Stimulated activated CD4-positive, alpha-beta T cell treated with anti-CD3 and anti-CD28 coated beads, Interleukin-4, amount 100 ng/mL, for 24 hours (primary cell): ENCODE results near the gene SLC31A1.
"Not testable (repeated sequence)": the region's sequence is repeated elsewhere in the genome, so short reads cannot be mapped to it uniquely, and the experiment has no call there.

Source experiments
- DNase-seq: peaks from one replicate; pipeline ENCODE4 v3.0.0-alpha.2; 2020

The SLC31A1 gene

GRCh38 chr9:113221800-113222481, 597 bp downstream of the SLC31A1 start:
- DNase-seq: no peak

- DNase-seq: no peak
Observed at GRCh38 chr9:113222482-113222841, 1.1 kb downstream of the SLC31A1 start.

- DNase-seq: no peak
Observed at GRCh38 chr9:113223963-113224362, 2.6 kb downstream of the SLC31A1 start.

- DNase-seq: no peak
Observed at GRCh38 chr9:113227436-113227835, 6.1 kb downstream of the SLC31A1 start.

GRCh38 chr9:113228130-113228665, 6.9 kb downstream of the SLC31A1 start:
- DNase-seq: no peak

- no peak for DNase-seq
Observed at GRCh38 chr9:113231701-113232100, 10.4 kb downstream of the SLC31A1 start.

GRCh38 chr9:113235701-113236255, 14.4 kb downstream of the SLC31A1 start:
- not testable (repeated sequence) for DNase-seq

- DNase-seq: no peak
Observed at GRCh38 chr9:113237026-113237425, 15.7 kb downstream of the SLC31A1 start.

- no peak for DNase-seq
Observed at GRCh38 chr9:113238202-113238858, 17.0 kb downstream of the SLC31A1 start.

- no peak for DNase-seq
Observed at GRCh38 chr9:113238859-113239232, 17.5 kb downstream of the SLC31A1 start.

- DNase-seq: no peak
Observed at GRCh38 chr9:113241161-113241560, 19.8 kb downstream of the SLC31A1 start.

GRCh38 chr9:113244556-113244955, 23.2 kb downstream of the SLC31A1 start:
- DNase-seq: no peak

- no peak for DNase-seq
Observed at GRCh38 chr9:113245894-113246293, 24.6 kb downstream of the SLC31A1 start.

- no peak for DNase-seq
Observed at GRCh38 chr9:113246928-113247327, 25.6 kb downstream of the SLC31A1 start.

- DNase-seq: no peak
Observed at GRCh38 chr9:113247640-113248039, 26.3 kb downstream of the SLC31A1 start.

- DNase-seq: not testable (repeated sequence)
Observed at GRCh38 chr9:113249661-113250060, 28.3 kb downstream of the SLC31A1 start.

- DNase-seq: no peak
Observed at GRCh38 chr9:113250807-113251206, 29.5 kb downstream of the SLC31A1 start.

GRCh38 chr9:113254991-113255390, 33.6 kb downstream of the SLC31A1 start:
- DNase-seq: no peak

- no peak for DNase-seq
Observed at GRCh38 chr9:113255438-113255837, 34.1 kb downstream of the SLC31A1 start.

GRCh38 chr9:113257863-113258262, 36.5 kb downstream of the SLC31A1 start:
- no peak for DNase-seq

- no peak for DNase-seq
Observed at GRCh38 chr9:113258282-113258681, 36.9 kb downstream of the SLC31A1 start.

GRCh38 chr9:113261917-113262671, 40.8 kb downstream of the SLC31A1 start:
- DNase-seq: no peak

GRCh38 chr9:113266174-113266573, 44.8 kb downstream of the SLC31A1 start:
- DNase-seq: no peak
